GM21825 (cell line): ENCODE data around the gene CPNE4.
A peak's percentile ranks its signal among the peaks of the same experiment; 100 is the strongest.
"Not testable (repeated sequence)": the region's sequence is repeated elsewhere in the genome, so short reads cannot be mapped to it uniquely, and the experiment has no call there.

Experiments
- ATAC-seq: cut with Tn5 transposase; IDR thresholded peaks from one replicate; pipeline ENCODE4 v1.9.1; 2021; ENCODE audit warnings: mild to moderate bottlenecking, moderate library complexity; ENCODE audit not compliant: unreplicated experiment

The CPNE4 gene

DNA sequence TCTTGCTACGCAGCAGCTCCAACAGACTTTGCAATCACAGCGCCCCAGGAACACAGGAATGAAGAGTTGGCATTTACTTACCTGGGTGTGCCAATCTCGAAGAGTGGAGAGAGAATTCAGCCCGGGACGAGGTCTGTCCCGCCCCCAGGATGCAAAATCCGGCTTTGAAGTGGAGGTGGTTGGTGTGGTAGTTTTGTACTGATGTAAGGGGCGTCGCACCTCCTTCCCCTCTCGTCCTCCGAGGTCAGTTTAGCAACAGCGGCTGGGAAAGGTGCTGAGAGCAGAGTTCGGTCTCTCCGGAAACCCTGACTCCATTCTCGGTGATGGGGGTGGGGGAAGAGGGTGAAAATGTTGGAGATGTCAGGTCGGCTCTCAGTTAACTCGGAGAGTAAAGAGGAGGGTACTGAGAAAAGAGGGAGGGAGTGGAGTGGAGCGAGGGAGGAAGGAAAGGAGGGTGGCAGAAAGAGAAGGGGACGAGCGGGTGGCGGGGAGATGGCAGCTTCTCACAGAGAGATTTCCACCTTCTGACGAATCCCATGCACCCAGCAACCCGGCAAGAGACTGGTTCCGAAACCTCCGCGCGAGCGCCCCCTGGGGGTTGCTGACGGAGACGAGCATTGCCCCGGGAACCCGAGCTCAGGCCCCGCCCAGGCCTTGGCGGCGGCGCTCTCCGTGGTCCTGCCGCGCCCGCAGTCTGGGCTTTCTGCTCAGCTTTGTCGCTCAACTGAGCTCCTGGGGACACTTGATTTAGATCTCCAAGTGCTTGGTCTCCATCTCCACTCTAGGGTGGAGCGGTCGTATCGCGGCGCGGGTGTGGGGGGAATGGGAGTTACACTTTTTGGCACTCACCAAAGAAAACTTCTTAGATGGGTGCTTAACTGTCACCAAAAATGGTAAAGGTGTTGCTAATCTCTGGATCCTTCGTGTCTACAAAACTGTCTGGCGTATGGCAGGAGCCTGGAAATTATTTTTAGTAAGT lies at the start of gene CPNE4:
Gene CPNE4 (minus strand): TSS at position 529 of the 979 bp plus-strand sequence.
- ATAC-seq, result peak; percentile 77

DNA sequence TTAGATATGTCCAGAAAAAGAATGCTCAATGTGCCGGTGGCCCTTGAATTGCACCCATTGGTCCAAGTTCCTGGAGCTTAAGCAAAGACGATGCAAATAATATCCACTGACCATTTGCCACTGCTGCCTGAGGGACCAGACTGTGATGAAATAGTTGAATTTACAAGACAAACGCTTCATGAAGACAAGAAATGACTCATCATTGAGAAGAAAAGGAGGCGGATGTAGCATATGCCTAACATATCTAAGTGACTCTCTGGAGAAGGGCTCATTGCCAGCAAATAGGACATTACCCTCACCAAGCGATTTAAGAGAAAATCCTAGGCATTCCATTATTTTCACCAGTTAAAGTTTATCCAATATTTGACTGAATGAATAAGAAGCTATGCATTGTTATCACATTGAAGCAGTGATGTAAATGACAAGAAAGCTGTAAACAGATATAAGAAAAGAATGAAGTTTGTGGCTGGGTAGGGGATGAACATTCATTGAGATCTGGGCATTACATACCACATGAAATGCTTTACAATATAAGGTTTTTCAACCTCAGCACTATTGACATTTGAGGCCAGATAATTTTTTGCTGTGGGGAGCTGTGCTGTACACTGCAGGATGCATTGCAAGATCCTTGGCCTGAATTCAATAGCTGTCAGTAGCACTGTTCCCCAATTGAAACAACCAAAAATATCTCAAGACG lies 48.9 kb upstream of the CPNE4 start:
- ATAC-seq, result no peak

DNA sequence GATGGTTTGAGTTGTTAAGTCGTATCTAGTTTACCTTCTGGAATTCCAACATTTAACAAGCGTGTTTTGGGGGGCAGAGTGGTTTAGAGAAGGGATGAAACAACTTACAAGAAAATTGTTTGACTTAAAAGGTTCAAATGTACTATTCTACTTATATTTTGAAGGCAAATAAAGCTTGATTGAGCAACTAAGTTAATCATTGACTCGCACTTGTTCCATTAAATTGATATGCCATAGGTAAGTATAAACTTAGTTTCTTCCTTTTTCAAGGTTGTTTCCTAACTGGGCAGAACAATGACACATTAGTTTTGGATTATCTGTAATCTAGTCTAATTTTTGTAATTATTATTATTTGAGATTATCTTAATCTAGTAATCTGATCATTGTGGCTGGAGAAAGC lies 48.3 kb upstream of the CPNE4 start:
- no peak for ATAC-seq

- ATAC-seq, result no peak
These were observed 44.3 kb upstream of the CPNE4 start for GRCh38 chr3:132079147-132079546.

GRCh38 chr3:132073771-132074170 lies 39.0 kb upstream of the CPNE4 start:
- no peak for ATAC-seq

DNA sequence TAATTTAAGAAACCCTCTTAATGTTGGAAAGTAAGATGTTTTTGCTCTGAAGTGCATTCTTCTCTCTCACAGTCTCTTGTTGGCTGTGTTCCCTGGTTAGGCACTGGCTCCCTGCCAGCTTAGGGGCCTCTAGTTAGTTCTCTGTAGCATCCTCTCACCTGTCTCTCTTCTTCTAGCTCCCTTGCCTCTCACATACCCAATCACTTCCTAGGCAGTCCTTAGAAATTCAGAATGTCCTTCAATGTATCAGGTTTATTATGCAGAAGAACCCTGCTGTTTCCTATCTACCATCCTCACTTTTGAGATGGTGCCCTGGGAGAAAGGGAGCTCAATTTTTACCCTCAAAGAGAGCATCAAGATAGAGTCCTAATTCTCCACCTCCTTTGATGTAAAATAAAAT lies 36.2 kb upstream of the CPNE4 start:
- no peak for ATAC-seq

DNA sequence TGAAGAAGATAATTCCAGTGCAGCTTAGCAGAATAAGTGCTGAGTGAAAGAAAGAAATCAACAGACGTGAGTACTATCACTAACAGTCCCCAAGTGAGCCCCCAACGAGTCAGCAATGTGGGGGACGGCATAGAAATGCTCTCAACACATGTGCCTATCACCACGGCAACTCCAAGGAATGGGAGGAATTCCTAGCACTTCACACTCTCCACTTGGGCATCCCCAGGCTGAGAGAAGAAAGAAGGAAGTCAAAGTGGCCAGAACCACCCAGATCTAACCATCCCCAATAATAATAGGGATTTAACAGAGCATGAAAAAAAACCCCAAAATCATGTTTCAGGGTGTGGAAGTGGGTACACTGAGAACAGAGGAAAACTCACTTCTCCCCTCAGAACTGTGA lies 29.3 kb upstream of the CPNE4 start:
- ATAC-seq, result no peak

- no peak for ATAC-seq
These were observed 27.7 kb upstream of the CPNE4 start for GRCh38 chr3:132062535-132062934.

GRCh38 chr3:132055872-132056271 lies 21.1 kb upstream of the CPNE4 start:
- no peak for ATAC-seq

- no peak for ATAC-seq
These were observed 12.4 kb upstream of the CPNE4 start for GRCh38 chr3:132047209-132047608.

GRCh38 chr3:132044874-132045273 lies 10.1 kb upstream of the CPNE4 start:
- not testable (repeated sequence) for ATAC-seq

DNA sequence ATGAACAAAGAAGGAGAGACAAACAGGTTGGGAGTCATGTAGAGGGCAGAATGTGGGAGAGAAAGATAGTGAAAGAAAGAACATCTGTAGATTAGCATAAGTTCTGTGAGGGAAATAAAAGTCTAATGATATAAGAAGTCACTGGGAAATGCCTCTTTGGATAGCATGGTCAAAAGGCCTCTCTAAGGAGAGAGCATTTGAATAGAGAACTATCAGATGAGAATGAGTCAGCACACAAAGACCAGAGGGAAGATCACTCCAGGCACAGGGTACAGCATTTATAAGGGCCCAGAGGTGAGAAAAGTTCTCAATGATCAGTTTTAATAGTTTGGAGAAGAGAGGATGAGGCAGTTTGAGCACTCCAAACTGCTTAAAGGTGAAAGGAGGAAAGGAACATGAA lies 7.9 kb upstream of the CPNE4 start:
- no peak for ATAC-seq

- ATAC-seq, result no peak
These were observed 3.5 kb upstream of the CPNE4 start for GRCh38 chr3:132038198-132038825.

DNA sequence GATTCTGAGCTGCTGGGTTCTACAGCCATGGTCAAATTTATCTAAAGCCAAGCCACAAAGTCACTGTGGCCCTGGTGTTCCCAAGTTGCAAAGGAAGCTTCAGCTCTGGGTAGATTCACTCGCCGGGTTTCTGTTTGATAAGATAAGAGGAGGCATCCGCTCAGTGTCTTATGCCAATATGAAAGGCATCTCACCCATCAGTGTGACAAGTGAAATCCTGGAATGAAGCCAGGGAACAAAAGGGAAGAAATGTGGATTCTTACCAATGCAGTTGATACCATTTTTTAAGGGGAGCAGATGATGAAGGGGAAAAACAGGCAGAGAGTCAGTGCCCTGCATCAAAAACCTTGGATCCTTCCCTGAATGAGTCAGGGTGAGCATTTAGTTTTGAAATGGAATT lies 2.8 kb upstream of the CPNE4 start:
- ATAC-seq, result no peak

- ATAC-seq, result no peak
These were observed 2.2 kb upstream of the CPNE4 start for GRCh38 chr3:132037056-132037455.

DNA sequence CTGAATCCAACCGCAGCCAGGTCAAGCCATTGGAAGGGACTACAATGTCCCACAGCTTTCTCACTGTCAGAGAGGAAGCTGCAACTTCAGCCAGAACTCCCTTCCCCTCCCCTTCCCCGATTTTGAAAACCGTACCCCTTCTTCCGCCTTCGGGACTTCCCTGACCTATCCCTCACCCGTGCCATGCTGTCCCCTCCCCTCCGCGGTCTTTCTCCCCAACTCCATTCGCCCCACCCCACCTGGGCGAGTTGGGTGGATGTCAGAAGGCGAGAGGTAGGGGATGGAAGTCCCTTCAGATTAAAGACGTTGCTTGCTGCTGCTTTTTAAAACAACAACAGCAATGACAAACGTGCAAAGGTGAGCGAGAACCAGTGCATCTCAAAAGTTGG lies 723 bp downstream of the CPNE4 start:
- no peak for ATAC-seq

DNA sequence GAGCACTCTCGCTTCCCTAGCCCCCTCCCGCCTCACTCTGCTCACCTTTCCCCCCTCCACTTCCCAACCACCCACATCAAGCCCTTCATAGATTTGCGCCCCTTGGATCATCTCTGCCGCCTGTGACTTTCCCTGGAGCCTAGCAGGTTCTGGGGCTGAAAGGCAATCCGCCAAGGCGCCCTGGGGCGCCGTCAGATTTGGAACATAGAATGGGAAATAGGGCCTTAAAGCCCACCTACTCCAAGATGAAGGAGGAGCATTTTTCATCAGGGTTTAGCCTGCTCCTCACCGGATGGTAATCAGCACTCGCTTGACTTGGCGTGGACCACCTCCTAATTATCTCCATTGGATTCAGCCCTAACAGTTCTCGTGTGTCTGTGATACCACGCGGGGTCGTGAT lies 1.3 kb downstream of the CPNE4 start:
- no peak for ATAC-seq

GRCh38 chr3:132032959-132033358 lies 1.9 kb downstream of the CPNE4 start:
- ATAC-seq, result no peak

DNA sequence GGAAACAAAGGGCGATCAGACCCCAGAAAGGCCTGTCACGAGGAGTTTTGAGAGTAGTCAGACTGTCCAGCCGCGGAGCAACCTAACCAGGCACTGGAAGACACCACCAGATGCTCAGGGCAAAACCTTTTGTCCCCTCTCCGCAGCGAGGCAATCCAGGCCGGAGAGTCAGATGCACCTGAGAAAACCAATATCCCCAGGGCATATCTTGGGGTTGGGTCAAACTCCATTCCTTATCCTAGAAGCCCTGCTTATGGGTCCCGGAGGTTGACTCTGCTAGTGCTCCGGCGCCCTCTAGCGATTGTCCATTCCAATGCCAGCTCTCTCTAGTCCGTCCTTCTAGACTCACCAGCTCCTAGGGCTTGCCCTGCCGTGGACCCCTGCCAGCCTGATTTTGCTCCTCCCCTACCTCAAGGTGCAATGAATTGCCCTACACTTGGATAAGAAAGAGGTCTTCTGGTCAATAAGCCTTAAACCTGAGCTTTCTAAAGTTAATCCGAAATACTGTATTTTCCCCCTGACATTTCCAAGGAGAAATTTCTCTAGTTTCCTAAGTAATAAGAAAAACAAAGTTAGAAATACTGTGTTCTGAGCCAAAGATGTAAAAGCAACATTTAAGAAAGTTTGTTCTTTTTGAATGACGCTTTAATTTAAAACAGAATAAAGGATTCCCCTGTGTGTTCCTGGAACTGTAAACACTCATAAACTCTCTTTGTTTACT lies 5.5 kb downstream of the CPNE4 start:
- peak; percentile 75 for ATAC-seq

DNA sequence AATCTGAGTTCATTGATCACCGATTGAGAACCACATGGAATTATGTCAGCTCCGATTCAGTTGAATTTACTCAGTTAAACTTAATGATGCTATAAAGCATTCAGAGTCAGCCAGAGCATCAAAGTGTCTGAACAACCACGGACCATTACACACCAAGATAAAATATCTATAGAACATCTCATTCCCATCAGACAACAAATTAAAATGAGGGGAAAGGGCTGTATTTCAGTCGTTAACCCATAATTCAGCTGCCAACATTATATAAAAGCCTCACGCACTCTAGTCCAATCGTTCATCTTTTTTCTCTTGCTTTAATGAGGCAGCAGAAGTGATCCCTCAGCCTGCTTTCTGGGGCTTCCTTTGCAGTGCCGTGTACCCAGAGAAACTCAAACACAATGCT lies 11.9 kb downstream of the CPNE4 start:
- ATAC-seq, result no peak

- no peak for ATAC-seq
These were observed 14.8 kb downstream of the CPNE4 start for GRCh38 chr3:132020058-132020457.
